ENCODE measurements around the gene ATP8A2. TPM values are rescaled to one million over a fixed set of nuclear protein-coding genes. Genes with fewer than 3 reads are reported as not detected.

Gene ATP8A2
- total and polyA plus RNA-seq, 2 donors, result 1.1 to 1.5 TPM

DNA sequence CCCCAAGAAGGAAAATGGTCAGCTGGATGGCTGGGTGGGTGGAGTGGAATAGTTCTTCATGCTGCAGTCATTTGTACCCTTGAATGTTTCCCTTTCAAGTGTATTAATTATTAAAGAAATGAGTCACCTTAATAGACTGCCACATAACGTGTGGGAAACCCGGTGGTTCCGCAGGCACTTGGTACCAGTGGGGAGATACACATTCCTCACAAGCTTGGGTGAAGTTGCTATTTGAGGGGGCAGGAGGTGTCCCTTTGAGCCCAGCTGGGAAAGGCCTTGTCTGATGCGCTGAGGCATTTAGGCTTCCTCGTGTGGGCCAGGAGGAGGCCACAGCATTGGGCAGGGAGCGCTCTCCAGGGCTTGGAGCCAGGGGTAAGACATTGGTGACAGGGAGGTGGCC, 57.7 kb downstream of the ATP8A2 start:
- WGBS, result 94% methylated on average over 6 of the region's 6 CpGs
- H3K36me3 ChIP-seq (ENCODE audit: control insufficient read depth in 2 of 2, insufficient read depth in 2 of 2, low read length in 1 of 2), result no peaks in the 10 kb centered on the region
- no peaks in the 10 kb centered on the region for H3K9me3 ChIP-seq (ENCODE audit: control insufficient read depth in 2 of 2, insufficient read depth in 1 of 2, low read length in 1 of 2)
- H3K27ac ChIP-seq (ENCODE audit: low read depth in 1 of 2, low read length in 1 of 2), result no peak overlapping the region
- no peaks in the 10 kb centered on the region for H3K27me3 ChIP-seq (ENCODE audit: control insufficient read depth in 2 of 2, insufficient read depth in 1 of 2, low read length in 1 of 2)
- H3K4me1 ChIP-seq (ENCODE audit: control insufficient read depth in 2 of 2, insufficient read depth in 2 of 2, low read length in 2 of 2), result no peaks in the 10 kb centered on the region
- no peak overlapping the region for H3K4me3 ChIP-seq (ENCODE audit: low read length in 2 of 2)
- DNase-seq (ENCODE audit: low read depth in 6 of 9, low spot score in 9 of 9), result no peak

- no peak overlapping the region for H3K27ac ChIP-seq (ENCODE audit: low read depth in 1 of 2, low read length in 1 of 2)
- H3K36me3 ChIP-seq (ENCODE audit: control insufficient read depth in 2 of 2, insufficient read depth in 2 of 2, low read length in 1 of 2), result no peaks in the 10 kb centered on the region
- H3K9me3 ChIP-seq (ENCODE audit: control insufficient read depth in 2 of 2, insufficient read depth in 1 of 2, low read length in 1 of 2), result no peaks in the 10 kb centered on the region
- no peaks in the 10 kb centered on the region for H3K27me3 ChIP-seq (ENCODE audit: control insufficient read depth in 2 of 2, insufficient read depth in 1 of 2, low read length in 1 of 2)
- DNase-seq (ENCODE audit: low read depth in 6 of 9, low spot score in 9 of 9), result no peak
- no peak overlapping the region for H3K4me3 ChIP-seq (ENCODE audit: low read length in 2 of 2)
- H3K4me1 ChIP-seq (ENCODE audit: control insufficient read depth in 2 of 2, insufficient read depth in 2 of 2, low read length in 2 of 2), result no peaks in the 10 kb centered on the region
- WGBS, result 86% methylated on average over 2 of the region's 2 CpGs
Measured at GRCh38 chr13:25432691-25433090, 60.9 kb downstream of the ATP8A2 start.

- H3K27ac ChIP-seq (ENCODE audit: low read depth in 1 of 2, low read length in 1 of 2), result no peak overlapping the region
- H3K27me3 ChIP-seq (ENCODE audit: control insufficient read depth in 2 of 2, insufficient read depth in 1 of 2, low read length in 1 of 2), result peaks cover 0 to 2% of the 10 kb centered on the region in 2 donors
- no peak for DNase-seq (ENCODE audit: low read depth in 6 of 9, low spot score in 9 of 9)
- WGBS, result 26% methylated on average over 4 of the region's 4 CpGs
- no peaks in the 10 kb centered on the region for H3K36me3 ChIP-seq (ENCODE audit: control insufficient read depth in 2 of 2, insufficient read depth in 2 of 2, low read length in 1 of 2)
- no peak overlapping the region for H3K4me3 ChIP-seq (ENCODE audit: low read length in 2 of 2)
- no peaks in the 10 kb centered on the region for H3K9me3 ChIP-seq (ENCODE audit: control insufficient read depth in 2 of 2, insufficient read depth in 1 of 2, low read length in 1 of 2)
- no peaks in the 10 kb centered on the region for H3K4me1 ChIP-seq (ENCODE audit: control insufficient read depth in 2 of 2, insufficient read depth in 2 of 2, low read length in 2 of 2)
Measured at GRCh38 chr13:25440061-25440460, 68.3 kb downstream of the ATP8A2 start.

- WGBS, result 96% methylated on average over 4 of the region's 4 CpGs
- Histone ChIP-seq H3K27me3 (ENCODE audit: control insufficient read depth in 2 of 2, insufficient read depth in 1 of 2, low read length in 1 of 2) (no peaks in the 10 kb centered on the region), H3K36me3 (ENCODE audit: control insufficient read depth in 2 of 2, insufficient read depth in 2 of 2, low read length in 1 of 2) (no peaks in the 10 kb centered on the region), H3K4me3 (ENCODE audit: low read length in 2 of 2) (no peak overlapping the region), H3K9me3 (ENCODE audit: control insufficient read depth in 2 of 2, insufficient read depth in 1 of 2, low read length in 1 of 2) (no peaks in the 10 kb centered on the region), H3K27ac (ENCODE audit: low read depth in 1 of 2, low read length in 1 of 2) (no peak overlapping the region), H3K4me1 (ENCODE audit: control insufficient read depth in 2 of 2, insufficient read depth in 2 of 2, low read length in 2 of 2) (no peaks in the 10 kb centered on the region)
- DNase-seq (ENCODE audit: low read depth in 6 of 9, low spot score in 9 of 9), result no peak
Measured at GRCh38 chr13:25446261-25446660, 74.5 kb downstream of the ATP8A2 start.

DNA sequence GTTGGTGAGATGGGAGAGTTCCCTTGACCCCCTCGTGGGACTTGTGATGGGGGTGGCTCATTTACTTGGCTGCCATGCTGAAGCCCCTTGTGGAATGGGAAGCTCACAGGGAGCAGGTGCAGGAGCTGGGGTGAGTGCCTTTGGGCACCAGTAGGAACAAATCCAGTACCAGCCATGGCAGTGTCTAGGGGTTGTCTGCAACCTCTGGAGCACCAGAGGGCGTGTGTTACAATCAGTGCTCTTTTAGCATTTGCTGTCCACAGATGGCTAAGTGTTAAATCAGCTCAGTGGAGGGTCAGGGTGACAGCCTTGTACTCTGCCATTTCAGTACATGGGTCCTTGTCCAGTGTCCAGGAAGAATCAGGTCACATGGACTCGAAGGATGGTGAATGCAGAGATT, 75.6 kb downstream of the ATP8A2 start:
- no peak for DNase-seq (ENCODE audit: low read depth in 6 of 9, low spot score in 9 of 9)
- Histone ChIP-seq H3K9me3 (ENCODE audit: control insufficient read depth in 2 of 2, insufficient read depth in 1 of 2, low read length in 1 of 2) (no peaks in the 10 kb centered on the region), H3K27ac (ENCODE audit: low read depth in 1 of 2, low read length in 1 of 2) (no peak overlapping the region), H3K4me1 (ENCODE audit: control insufficient read depth in 2 of 2, insufficient read depth in 2 of 2, low read length in 2 of 2) (no peaks in the 10 kb centered on the region), H3K36me3 (ENCODE audit: control insufficient read depth in 2 of 2, insufficient read depth in 2 of 2, low read length in 1 of 2) (no peaks in the 10 kb centered on the region), H3K27me3 (ENCODE audit: control insufficient read depth in 2 of 2, insufficient read depth in 1 of 2, low read length in 1 of 2) (no peaks in the 10 kb centered on the region), H3K4me3 (ENCODE audit: low read length in 2 of 2) (no peak overlapping the region)
- WGBS, result 88% methylated on average over 3 of the region's 3 CpGs

DNA sequence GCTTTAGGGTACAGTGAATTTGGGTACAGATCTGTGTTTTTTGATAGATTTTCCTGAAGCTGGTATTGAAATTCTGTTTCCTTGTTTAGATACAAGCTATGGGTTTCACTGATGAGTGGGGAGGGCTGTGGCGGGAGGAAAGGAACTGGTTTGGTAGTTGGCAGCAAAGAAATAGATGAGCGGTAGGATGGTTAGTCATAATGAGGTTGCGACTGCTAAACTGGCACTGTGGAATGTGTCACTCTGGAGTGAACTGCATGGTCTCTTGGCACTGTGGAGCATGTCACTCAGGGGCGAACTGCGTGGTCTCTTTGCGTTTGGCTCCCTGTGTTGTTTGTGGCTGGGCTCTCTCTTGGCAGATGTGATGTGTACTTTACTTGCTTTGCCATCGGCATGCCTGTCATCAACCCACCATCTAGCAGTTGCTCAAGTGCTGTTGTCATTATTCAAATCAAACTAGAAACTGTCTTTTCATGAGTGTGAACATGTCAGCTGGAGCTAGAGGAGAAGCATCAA, 82.1 kb downstream of the ATP8A2 start:
- Histone ChIP-seq H3K4me1 (ENCODE audit: control insufficient read depth in 2 of 2, insufficient read depth in 2 of 2, low read length in 2 of 2) (no peaks in the 10 kb centered on the region), H3K36me3 (ENCODE audit: control insufficient read depth in 2 of 2, insufficient read depth in 2 of 2, low read length in 1 of 2) (no peaks in the 10 kb centered on the region), H3K27me3 (ENCODE audit: control insufficient read depth in 2 of 2, insufficient read depth in 1 of 2, low read length in 1 of 2) (no peaks in the 10 kb centered on the region), H3K9me3 (ENCODE audit: control insufficient read depth in 2 of 2, insufficient read depth in 1 of 2, low read length in 1 of 2) (no peaks in the 10 kb centered on the region), H3K27ac (ENCODE audit: low read depth in 1 of 2, low read length in 1 of 2) (no peak overlapping the region), H3K4me3 (ENCODE audit: low read length in 2 of 2) (no peak overlapping the region)
- no peak for DNase-seq (ENCODE audit: low read depth in 6 of 9, low spot score in 9 of 9)
- WGBS, result 94% methylated on average over 7 of the region's 7 CpGs

DNA sequence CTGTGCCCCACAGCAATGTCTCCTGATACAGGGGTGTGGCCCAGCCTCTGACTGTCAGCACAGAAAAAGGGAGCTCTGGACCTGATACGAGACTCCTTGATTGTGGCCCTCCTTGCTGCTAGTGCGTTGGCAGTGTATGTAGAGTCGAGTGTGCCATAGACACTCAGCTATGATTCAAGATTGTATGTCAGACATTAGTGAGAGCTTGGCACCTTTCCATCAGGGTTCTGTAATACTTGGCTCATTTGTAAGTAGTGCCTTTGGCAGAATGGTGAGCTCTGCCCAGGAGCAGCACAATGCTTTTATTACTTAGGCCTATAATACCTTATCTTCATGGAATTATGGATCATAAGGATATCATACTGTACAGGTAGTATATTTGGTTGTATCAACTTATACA, 83.4 kb downstream of the ATP8A2 start:
- Histone ChIP-seq H3K36me3 (ENCODE audit: control insufficient read depth in 2 of 2, insufficient read depth in 2 of 2, low read length in 1 of 2) (no peaks in the 10 kb centered on the region), H3K27ac (ENCODE audit: low read depth in 1 of 2, low read length in 1 of 2) (no peak overlapping the region), H3K27me3 (ENCODE audit: control insufficient read depth in 2 of 2, insufficient read depth in 1 of 2, low read length in 1 of 2) (no peaks in the 10 kb centered on the region), H3K9me3 (ENCODE audit: control insufficient read depth in 2 of 2, insufficient read depth in 1 of 2, low read length in 1 of 2) (no peaks in the 10 kb centered on the region), H3K4me3 (ENCODE audit: low read length in 2 of 2) (no peak overlapping the region), H3K4me1 (ENCODE audit: control insufficient read depth in 2 of 2, insufficient read depth in 2 of 2, low read length in 2 of 2) (no peaks in the 10 kb centered on the region)
- 91% methylated on average over 3 of the region's 3 CpGs for WGBS
- DNase-seq (ENCODE audit: low read depth in 6 of 9, low spot score in 9 of 9), result no peak

DNA sequence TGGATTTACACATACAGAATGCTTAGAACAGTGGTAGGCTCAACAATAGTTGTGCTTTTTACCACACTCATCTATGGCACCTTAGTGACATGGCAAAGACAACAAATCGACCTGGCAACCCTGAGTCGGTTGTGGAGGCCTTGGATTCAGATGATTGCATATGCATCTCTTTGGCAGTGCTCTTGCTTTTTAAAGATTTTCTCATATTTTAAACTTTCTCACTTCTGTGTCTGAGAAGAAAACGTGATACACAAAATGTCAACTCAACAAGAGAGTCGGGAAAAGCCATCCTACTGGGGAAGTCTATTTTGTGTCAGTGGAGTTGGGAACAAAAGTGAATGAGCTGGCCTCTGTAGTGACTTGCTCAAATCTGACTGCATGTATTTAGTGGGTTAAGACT, 85.8 kb downstream of the ATP8A2 start:
- WGBS, result 92% methylated on average over 4 of the region's 4 CpGs
- Histone ChIP-seq H3K27me3 (ENCODE audit: control insufficient read depth in 2 of 2, insufficient read depth in 1 of 2, low read length in 1 of 2) (no peaks in the 10 kb centered on the region), H3K4me1 (ENCODE audit: control insufficient read depth in 2 of 2, insufficient read depth in 2 of 2, low read length in 2 of 2) (no peaks in the 10 kb centered on the region)

GRCh38 chr13:25462301-25463125, 90.7 kb downstream of the ATP8A2 start:
- WGBS, result 93% methylated on average over 9 of the region's 9 CpGs
- Histone ChIP-seq H3K4me3 (ENCODE audit: low read length in 2 of 2) (no peak overlapping the region), H3K27me3 (ENCODE audit: control insufficient read depth in 2 of 2, insufficient read depth in 1 of 2, low read length in 1 of 2) (peaks cover 0 to 12% of the 10 kb centered on the region in 2 donors), H3K9me3 (ENCODE audit: control insufficient read depth in 2 of 2, insufficient read depth in 1 of 2, low read length in 1 of 2) (no peaks in the 10 kb centered on the region), H3K36me3 (ENCODE audit: control insufficient read depth in 2 of 2, insufficient read depth in 2 of 2, low read length in 1 of 2) (no peaks in the 10 kb centered on the region), H3K27ac (ENCODE audit: low read depth in 1 of 2, low read length in 1 of 2) (no peak overlapping the region), H3K4me1 (ENCODE audit: control insufficient read depth in 2 of 2, insufficient read depth in 2 of 2, low read length in 2 of 2) (no peaks in the 10 kb centered on the region)
- no peak for DNase-seq (ENCODE audit: low read depth in 6 of 9, low spot score in 9 of 9)

More for the DNA sequence above, 85.8 kb downstream of the ATP8A2 start:
- no peak overlapping the region for H3K4me3 ChIP-seq (ENCODE audit: low read length in 2 of 2)
- H3K36me3 ChIP-seq (ENCODE audit: control insufficient read depth in 2 of 2, insufficient read depth in 2 of 2, low read length in 1 of 2), result no peaks in the 10 kb centered on the region
- no peak for DNase-seq (ENCODE audit: low read depth in 6 of 9, low spot score in 9 of 9)
- no peak overlapping the region for H3K27ac ChIP-seq (ENCODE audit: low read depth in 1 of 2, low read length in 1 of 2)
- no peaks in the 10 kb centered on the region for H3K9me3 ChIP-seq (ENCODE audit: control insufficient read depth in 2 of 2, insufficient read depth in 1 of 2, low read length in 1 of 2)
